Astrocyte of the hippocampus (primary cell): Measurements from ENCODE around the gene NR1H4.
A peak's percentile ranks its signal among the peaks of the same experiment; 100 is the strongest.
"Not testable (repeated sequence)": the region's sequence is repeated elsewhere in the genome, so short reads cannot be mapped to it uniquely, and the experiment has no call there.

Source experiments
- DNase-seq: peaks from one replicate; pipeline ENCODE4 v3.0.0; 2011; ENCODE audit warnings: low read depth, low spot score

The NR1H4 gene

DNA sequence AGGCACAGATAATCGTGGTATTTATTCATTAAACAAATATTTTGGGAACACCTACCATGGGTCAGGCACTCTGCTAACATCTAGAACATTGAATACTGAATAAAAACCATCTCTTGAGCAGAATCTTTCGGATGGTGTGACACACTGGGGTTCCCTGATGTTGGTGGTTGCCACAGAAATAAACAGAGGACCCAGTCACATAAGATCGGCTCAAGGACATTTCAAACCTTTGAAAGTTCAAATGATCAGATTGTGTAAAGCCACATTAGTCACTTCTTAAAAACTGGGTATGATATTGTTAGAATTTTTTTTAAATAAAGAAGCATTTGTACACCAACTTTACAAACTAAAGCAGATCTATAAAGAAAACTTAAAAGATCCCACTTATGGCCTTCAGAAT is 39.0 kb downstream of the NR1H4 start:
- no peak for DNase-seq

DNA sequence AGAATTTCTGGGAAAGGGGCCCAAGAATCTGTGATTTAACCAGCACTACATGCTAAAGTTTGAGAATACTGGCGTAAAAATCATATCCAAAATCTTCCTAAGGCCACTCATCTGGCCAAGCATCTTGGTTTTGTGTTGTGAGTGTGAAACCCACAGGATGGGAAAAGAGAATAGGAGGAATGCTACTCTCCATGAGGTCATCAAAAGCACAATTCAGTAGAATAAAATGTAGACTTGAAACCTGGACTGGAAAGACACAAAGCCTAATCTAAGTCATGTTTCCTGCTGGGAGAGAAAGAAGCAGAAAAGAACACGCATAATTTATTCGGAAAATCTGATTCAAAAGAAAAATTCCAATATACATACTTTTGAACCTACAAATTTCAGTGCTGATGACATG is 42.3 kb downstream of the NR1H4 start:
- DNase-seq, result peak; percentile 53

DNA sequence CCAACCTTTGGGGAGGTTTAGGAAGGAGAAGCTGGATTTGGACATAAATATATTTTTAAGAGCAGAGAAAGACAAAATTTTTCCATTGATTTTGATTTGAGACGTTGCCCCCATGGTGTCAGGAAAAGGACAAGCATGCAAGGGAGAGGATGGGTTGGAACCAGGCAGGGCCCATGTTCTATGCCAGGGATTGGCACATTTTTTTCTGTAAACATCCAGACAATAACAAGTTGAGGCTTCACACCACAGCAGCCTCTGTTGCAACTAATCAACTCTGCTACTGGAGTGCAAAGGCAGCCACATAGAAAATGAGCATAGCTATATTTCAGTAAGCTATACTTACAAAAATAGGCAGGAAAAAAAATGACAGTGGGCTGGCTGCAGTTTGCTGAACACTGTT is 44.7 kb downstream of the NR1H4 start:
- DNase-seq, result no peak

DNA sequence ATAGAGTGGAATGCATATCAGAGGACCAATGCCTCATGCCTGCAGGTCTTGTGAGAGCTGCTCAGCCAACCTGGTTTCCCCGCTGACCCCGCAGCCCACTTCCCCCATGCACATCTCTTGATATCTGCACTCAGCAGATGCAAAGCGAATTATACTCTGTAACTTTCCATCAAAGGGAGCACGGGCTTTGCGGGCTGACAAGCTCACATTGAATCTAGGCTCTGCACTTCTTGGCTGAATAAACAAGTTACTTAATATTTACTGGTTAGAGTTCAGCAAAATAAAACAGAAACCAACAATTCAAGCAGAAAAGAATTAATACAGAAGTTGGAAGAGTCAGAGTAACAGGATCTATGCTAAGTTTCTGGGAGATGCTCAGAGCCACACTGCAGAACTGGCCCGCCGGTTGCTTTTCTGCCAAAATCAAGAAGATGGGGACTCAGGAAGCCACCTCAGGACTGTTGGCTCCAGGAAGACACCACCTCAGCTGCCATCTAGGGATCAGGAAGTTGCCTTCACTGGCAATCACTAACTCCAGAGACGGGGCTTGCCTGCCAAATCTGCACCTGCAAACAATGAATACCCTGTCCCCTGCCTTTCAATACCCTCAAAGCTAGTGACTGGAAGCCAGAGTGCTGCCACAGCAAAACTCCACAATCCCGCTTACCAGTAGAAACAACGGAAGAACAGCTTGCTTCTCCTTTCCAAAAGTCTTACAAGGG is 46.5 kb downstream of the NR1H4 start:
- no peak for DNase-seq

DNA sequence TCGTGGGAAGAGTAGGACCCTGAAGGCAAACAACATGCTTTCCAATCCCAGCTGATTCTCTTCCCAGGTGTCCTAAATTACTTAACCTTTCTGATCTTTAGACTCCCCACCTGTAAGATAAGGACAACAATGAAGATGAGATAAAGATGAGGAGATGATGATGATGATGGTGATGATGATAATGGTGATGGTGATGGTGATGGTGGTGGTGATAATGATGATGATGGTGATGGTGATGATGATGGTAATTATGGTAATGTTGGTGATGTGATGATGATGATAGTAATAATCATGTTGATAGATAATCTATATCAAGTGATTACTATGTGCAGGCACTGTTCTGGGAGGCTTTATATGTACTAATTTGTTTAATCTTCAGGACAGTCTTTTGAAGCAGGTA is 48.3 kb downstream of the NR1H4 start:
- no peak for DNase-seq

DNA sequence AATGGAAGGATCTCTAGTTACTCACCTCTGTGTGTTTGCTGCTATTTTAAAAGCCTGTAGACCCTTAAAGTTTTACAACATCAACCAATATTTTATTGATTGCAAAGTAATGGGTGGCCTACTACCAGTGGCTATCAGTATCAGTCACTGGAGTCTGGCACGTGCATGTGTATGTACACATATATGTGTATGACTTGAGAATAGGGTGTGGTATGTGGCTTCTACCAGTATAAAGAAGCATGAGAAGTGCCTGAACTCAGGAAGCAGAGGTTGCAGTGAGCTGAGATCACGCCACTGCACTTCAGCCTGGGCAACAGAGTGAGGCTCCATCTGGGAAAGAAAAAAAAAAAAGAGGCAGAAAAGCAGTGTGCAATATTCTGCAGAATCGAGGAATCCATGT is 54.4 kb downstream of the NR1H4 start:
- no peak for DNase-seq

DNA sequence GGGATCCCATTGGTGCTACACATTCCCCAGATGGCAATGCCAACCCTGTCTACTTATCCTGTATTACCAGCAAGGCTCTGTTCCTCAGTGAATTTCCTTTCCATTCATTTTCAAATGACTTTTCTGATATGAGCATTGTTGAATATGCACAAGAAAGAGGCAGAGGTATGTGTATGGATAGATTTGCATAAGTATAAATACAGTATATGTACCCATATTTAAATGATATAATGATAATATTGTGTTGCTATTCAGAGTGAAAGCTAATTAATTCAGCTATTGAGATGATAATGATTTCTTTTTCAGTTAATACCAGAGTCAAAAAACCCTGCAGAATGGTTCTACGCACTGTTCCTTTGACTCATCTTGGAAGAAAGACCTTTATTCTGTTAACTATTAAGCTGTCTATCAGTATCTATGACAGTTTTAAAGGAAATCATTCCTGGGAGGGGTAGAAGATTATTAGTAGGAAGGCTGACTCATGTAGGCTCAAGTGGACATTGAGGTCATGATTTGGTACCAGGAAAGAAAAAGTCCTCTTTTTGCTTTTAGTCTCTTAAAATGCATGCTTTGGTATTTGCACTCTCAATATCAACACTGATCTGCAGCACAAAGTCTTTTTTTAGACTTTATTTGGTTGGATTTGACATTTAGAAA is 54.9 kb downstream of the NR1H4 start:
- DNase-seq, result no peak

DNA sequence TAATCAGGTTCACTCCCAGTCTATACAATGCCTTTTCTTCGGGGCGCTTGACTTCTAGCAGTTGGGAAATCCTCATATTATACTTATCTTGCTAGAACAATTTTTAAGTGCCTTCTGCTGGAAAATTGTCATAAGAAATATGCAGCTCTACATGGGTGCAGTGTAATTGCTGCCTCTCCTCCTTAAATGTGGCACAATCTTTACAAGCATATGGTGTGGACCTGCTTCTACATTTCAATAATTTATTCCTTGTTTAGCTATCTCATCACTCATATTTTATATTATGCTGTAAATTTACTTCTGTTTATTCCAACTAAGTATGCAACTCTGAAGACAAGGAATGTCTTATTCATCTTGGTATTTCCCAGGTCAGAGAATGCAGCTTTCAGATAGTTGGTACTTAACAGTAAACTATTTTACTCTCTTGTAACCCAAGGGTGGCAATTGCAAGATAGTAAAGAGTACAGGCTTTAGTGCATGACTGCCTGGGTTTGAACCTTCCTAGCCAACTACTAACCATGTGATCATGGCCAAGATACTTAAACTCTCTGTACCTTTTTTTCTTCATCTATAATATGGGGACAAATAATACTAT is 56.2 kb downstream of the NR1H4 start:
- no peak for DNase-seq

DNA sequence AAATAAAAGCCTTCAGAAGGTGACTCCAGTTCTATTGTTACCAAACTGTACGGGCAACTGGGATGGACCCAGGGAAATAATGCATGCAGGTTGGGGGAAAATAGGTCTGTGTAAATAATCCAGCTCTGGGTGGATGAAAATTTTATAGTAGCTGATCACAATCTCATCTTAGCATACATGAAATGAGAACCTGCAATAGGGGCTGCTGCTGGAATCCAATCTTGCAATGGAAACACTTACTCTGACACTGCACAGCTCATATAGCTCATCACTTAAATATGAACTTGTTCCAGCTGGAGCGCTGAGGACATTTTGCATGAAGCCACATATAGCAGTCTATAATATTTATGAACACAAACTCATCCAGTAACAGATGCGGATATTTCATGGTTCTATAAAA is 59.7 kb downstream of the NR1H4 start:
- no peak for DNase-seq

DNA sequence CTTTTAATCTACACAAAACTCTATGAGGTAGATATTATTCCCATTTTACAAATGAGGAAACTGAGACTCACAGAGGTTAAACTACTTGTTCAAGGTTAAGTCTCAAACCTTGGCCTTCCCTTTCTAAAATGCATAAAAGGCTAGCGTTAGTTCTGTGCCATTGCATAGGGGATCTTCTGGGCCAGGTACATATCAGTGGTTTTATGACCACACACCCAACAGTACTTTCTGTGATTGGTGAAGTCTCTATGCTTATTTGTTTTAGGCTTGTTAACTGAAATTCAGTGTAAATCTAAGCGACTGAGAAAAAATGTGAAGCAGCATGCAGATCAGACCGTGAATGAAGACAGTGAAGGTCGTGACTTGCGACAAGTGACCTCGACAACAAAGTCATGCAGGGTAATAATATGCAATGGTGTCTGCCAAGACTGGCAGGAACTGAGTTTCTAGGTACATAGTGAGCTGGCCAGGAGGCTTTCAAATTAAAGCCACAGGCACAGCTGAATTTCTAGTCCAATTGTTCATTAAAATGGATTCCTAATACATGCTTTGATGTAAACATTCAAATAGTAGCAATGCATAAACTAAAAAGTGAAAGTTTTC is 61.1 kb downstream of the NR1H4 start:
- DNase-seq, result no peak

DNA sequence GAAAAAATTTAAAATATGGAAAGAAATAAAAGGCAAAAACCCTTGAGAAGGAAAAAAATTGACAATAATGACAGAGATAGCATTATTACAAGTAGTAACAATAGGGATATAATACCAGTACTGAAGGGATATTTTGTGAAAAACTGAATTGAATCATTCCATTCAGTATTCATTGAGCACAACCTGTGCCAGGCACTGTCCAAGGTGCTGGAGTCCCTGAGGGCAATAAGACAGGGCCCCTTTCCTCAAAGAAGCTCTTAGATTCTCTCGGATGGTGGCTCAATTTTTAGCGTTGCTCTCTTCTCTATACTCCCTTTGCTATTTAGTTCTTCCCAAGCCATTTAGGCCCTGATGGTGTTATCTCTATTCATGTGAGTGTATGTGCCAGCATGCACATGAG is 65.5 kb downstream of the NR1H4 start:
- DNase-seq, result peak; percentile 80

DNA sequence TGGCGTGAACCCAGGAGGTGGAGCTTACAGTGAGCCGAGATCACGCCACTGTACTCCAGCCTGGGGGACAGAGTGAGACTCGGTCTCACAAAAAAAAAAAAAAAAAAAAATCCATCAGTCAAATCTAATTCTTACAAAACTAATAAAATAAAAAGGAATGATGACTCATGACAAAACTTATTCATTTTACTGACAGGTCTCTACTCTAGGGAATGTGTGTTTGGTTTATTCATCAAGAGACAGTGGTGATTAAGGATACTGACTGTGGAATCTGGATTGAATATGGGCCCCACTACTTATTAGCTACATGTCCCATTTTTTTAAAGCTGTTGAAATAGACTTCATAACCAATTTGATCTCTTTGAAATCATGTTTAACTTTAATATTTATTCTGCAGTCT is 70.5 kb downstream of the NR1H4 start:
- DNase-seq, result no peak

DNA sequence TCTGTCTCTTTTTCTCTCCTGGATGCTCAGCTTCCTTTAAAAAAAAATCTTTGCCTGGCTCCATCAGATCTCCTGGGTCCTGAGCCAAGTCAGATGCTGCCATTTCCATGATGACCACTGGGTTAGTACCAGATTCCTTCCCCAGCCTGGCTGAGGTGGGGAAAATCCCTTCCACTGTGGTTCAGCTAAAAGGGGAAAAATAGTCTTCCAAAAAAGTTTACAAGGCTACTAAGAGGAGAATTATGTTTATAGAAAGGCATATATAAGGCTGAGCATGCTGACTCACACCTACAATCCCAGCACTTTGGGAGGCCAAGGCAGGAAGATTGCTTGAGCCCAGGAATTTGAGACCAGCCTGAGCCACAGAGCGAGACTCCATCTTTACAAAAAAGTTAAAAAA is 71.4 kb downstream of the NR1H4 start:
- peak; percentile 19 for DNase-seq

DNA sequence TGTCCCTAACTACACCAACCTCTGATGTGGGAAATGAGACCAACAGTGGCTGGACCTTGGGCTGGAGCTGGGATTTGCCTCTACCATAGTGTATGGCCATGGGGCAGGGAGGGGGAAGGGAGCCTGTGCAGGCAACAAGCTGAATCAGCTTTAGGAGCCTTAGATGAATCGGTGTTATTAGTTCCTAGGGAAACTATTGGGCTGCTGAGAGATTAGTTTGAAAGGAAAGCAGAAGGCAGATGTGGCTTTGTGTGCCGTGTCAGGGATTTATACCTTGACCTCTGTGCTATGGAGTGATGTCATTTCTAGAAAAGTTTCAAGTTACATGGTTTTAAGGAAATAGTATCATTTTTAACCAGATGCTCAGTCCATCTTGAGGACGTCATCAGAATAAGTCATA is 80.3 kb downstream of the NR1H4 start:
- no peak for DNase-seq

DNA sequence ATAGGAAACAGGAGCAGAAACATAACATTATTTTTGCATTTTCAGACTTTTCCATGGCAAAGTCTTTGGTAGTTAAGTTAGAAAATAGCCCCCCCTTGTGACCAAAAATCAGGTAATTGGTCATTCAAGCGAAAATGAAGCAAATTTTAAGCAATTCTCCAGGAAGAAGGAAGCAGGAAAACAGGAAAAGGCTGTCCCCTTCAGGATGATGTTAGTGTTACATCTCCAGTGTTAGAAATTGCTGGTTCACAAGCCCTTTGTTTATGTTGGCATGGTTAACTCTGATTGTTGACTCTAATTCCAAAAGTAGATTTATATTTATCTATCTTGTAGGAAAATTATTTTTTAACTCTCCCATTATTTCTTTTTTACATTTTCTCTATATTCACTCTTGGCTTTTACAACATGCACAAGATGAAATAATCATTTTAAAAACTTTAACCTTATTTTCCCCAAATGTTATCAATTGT is 81.0 kb downstream of the NR1H4 start:
- peak; percentile 90 for DNase-seq

DNA sequence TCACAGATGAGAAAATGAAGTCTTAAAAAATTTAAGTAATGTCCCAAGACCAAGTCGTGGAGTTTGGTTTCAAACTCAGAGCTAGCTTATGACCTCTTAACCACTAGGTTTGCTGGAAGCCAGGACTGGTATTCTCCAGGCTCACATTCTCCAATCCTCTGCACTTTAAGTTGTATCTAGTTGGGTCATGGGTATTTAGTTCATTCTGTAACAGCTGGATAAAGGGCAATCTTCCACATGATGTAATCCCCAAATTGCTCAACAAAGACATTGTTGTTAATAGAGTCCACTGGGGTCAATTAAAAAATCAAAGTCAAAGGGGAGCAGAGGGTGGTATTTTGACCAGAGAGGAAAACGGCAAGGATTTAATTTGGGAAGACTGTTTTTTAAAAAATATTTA is 82.1 kb downstream of the NR1H4 start:
- no peak for DNase-seq

DNA sequence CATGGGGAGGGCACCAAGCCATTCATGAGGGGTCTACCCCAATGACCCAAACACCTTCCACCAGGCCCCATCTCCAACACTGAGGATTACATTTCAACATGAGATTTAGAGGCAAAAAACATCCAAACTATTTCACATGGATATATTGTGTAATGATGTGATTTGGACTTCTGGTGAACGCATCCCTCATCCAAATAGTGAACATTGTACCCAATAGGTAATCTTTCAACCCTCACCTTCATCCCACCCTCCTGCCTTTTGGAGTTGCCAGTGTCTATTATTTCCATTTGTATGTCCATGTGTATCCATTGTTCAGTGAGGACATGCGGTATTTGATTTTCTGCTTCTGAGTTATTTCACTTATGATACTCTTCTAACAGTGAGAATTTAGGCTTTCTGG is 83.7 kb downstream of the NR1H4 start:
- DNase-seq, result no peak

DNA sequence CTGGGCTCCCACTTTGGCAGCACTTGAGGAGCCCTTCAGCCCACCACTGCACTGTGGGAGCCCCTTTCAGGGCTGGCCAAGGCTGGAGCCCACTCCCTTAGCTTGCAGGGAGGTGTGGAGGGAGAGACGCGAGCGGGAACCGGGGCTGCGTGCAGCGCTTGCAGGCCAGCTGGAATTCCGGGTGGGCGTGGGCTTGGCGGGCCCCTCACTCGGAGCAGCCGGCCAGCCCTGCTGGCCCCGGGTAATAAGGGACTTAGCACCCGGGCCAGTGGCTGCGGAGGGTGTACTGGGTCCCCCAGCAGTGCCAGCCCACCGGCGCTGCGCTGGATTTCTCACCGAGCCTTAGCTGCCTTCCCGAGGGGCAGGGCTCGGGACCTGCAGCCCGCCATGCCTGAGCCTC is 85.6 kb downstream of the NR1H4 start:
- DNase-seq, result not testable (repeated sequence)

DNA sequence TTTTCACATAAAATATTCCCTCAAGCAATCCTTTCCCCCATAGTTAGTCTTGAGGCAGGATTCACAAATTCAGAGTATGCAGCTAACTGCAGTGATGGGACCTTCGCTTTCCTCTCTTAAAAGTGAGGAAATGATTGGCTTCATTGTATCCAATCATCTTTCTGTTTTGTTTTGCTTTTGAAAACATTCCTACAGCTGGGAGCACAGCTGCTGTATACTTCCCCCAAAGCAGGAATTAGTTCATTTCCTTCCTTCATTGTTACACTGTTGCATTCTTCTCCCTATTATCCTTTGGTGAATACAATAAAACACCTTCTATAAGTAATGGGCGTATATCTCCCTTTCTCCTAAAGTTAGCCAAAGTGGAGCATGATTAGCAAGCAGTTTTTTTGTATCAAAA is 90.4 kb downstream of the NR1H4 start:
- no peak for DNase-seq

DNA sequence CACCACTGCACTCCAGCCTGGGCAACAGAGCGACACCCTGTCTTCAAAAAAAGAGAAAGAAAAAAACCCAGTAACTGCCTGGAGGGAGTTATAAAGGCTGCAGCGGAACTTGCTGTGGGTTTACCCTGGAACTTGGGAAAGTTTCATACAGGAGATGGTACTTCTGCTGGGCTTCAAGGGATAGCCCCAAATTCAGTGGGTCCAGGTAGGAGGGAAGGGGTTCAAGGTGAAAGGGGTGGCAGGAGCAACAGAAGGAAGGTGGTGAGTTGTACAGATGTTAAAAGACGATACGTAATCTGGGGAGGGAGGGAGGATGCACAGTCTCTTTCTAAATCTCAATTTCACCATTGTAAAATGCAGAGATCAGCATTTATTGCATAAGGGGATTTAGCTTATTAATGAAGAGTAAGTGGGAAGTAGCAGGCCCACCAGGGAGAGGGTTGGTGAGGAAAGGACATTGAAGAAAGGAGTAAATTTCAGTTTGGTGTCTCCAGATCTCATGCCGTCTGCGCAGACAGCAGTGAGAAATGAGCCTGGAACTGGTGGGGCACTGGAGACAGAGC is 91.3 kb downstream of the NR1H4 start:
- DNase-seq, result no peak

DNA sequence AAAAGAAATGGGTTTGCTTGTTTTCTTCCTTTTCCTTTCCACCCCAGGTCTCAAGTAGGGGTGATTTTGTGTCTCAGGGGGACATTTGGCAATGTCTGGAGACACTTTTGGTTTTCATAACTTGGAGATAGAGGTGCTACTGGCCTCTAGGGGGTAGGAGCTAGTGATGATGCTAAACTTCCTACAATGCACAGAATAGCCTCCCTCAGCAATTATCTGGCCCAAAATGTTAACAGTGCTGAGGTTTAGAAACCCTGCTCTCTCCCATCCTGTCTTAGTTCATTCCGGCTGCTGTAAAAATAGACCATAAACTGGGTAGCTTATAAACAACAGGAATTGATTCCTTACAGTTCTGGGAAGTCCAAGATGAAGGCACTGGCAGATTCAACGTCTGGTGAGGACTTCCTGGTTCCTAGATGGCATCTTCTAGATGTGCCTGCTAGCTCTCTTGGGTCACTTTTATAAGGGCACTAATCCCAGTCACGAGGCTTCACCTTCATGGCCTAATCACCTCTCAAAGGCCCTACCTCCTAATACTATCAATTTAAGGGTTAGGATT is 92.4 kb downstream of the NR1H4 start:
- DNase-seq, result no peak
